Spleen (tissue), 11 donors: ENCODE measurements around the gene RRBP1. TPM values are rescaled to one million over a fixed set of nuclear protein-coding genes. Genes with fewer than 3 reads are reported as not detected.

Source experiments
- DNase-seq: peaks from one replicate; pipeline ENCODE4 v3.0.0-alpha.2; 2020
- H3K27ac ChIP-seq, 8 donors: fragments of 200-600 bp; sonication (generic) in 7 of 8; 1 replicate in 4 of 8; 2 replicates in 4 of 8; pipeline versions ENCODE4 v1.5.0 to v1.8.0; 2016 to 2021; ENCODE audit warnings: inconsistent platforms in 4 of 8, mild to moderate bottlenecking in 4 of 8, moderate library complexity in 1 of 8
- H3K27me3 ChIP-seq, 7 donors: fragments of 200-600 bp; sonication (generic) in 6 of 7; replicated peaks in 1 of 7; 1 replicate in 4 of 7; 2 replicates in 3 of 7; pipeline versions ENCODE4 v1.5.0 to v1.8.0; 2016 to 2021; ENCODE audit warnings: inconsistent platforms in 3 of 7, mild to moderate bottlenecking in 1 of 7
- H3K36me3 ChIP-seq, 6 donors: fragments of 200-600 bp; sonication (generic) in 5 of 6; 1 replicate in 4 of 6; 2 replicates in 2 of 6; pipeline versions ENCODE4 v1.5.0 to v1.8.0; 2016 to 2021; ENCODE audit warnings: inconsistent platforms in 2 of 6
- H3K4me1 ChIP-seq, 6 donors: fragments of 200-600 bp; sonication (generic) in 5 of 6; 1 replicate in 3 of 6; 2 replicates in 3 of 6; pipeline versions ENCODE4 v1.5.0 to v1.8.0; 2016 to 2021; ENCODE audit warnings: inconsistent platforms in 3 of 6
- H3K4me3 ChIP-seq, 8 donors: fragments of 200-600 bp; sonication (generic) in 7 of 8; 1 replicate in 4 of 8; 2 replicates in 4 of 8; pipeline versions ENCODE4 v1.5.0 to v1.8.0; 2016 to 2021; ENCODE audit warnings: inconsistent platforms in 4 of 8, mild to moderate bottlenecking in 4 of 8, moderate library complexity in 2 of 8
- H3K9me3 ChIP-seq, 8 donors: fragments of 200-600 bp; sonication (generic) in 7 of 8; 1 replicate in 4 of 8; 2 replicates in 4 of 8; pipeline versions ENCODE4 v1.5.0 to v1.8.0; 2016 to 2021; ENCODE audit warnings: inconsistent platforms in 4 of 8
- POLR2A ChIP-seq, 3 donors: fragments of 450-650 bp; IDR thresholded peaks; one replicate each; pipeline ENCODE4 v1.5.1; 2017; ENCODE audit warnings: antibody characterized with exemption in 3 of 3, mild to moderate bottlenecking in 1 of 3
- POLR2AphosphoS5 ChIP-seq, 3 donors: sonication (generic); formaldehyde crosslinking; IDR thresholded peaks; one replicate each; pipeline ENCODE4 v1.5.1; 2017; ENCODE audit warnings: antibody characterized with exemption in 3 of 3
- WGBS, 5 donors: extraction: QIAGEN DNeasy Blood & Tissue Kit in 3 of 5; methylation state at CpG; one replicate each; pipeline versions ENCODE4 v1.1.5 to v1.1.7; 2013 to 2018; 5-methylcytosine and 5-hydroxymethylcytosine counted together
- intact Hi-C: fragments of 100-400 bp; cut with DNase I; formaldehyde crosslinking; loops from one replicate; pipeline ENCODE4 v1.15.0; 2023; ENCODE audit warnings: low total_unique reads
- polyA plus RNA-seq, 3 donors: library from polyadenylated mRNA; stranded (reverse); fragments of 200-250 nt; gene quantifications; one replicate each; pipeline ENCODE4 v1.2.1, GENCODE V29; 2013
- total RNA-seq, 7 donors: library from RNA; depleted of rRNA in 3 of 7; stranded (reverse); fragments of >200 nt in 3 of 7; fragmentation: NEBNext Ultra II Directional in 4 of 7; extraction: Animal tissue kit (Norgen Biotek cat#: 25700) in 4 of 7; gene quantifications; one replicate each; pipeline versions ENCODE4 v1.1.0 to v1.2.1, GENCODE V29; 2016 to 2021
- TF ChIP-seq, protein P1 (sequence below), 11 experiments: fragments of 200-600 bp in 7 of 11; fragments of 450-650 bp in 4 of 11; sonication (generic) in 4 of 11; IDR thresholded peaks in 8 of 11; conservative IDR thresholded peaks in 3 of 11; 1 replicate in 7 of 11; 2 replicates in 4 of 11; pipeline versions ENCODE4 v1.4.0 to v1.8.0; 2016 to 2021; ENCODE audit warnings: antibody characterized with exemption in 11 of 11, inconsistent platforms in 4 of 11, mild to moderate bottlenecking in 1 of 11
- donor health status: healthy with polysubstance abuse.
- donor health status: DM: no; HTN: no; CAD: no; lungs with moderate emphysema.
- donor health status: DM: no; HTN: no; CAD: no.
- donor health status: Bipolar disorder and iron deficiency.
- donor health status: healthy.
- donor health status: DM: no; HTN: no; CAD: no.
- donor health status: DM: yes; HTN: yes; CAD: no.

The RRBP1 gene
- total and polyA plus RNA-seq, 10 donors = 17.0 to 164 (median 114) TPM

DNA sequence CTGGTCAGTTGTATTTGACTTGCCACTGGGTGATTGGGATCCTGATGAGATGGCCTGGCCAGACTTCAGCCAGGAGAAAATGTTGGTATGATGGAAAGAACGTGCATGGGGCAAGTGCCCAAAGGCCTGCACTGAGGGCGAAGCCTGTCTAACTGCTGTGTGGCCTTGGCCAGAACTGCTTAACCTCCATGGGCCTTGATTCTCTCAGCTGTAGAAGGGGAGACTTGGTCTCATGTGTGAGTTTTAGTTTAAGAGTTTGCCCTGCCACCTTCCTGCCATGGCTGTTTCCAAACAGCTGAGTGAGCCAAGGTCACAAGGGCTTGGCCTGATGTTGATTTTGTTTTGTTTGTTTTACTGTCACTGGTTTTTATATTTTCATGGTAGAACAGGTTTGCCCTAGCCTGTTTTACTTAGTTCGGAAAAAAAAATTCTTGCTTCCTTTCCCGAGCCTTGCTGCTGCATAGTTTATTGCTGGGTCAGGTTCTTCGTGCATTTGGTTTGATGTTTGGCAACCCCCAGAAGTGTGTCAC lies 76.8 kb downstream of the RRBP1 start:
- intact Hi-C loops = no loop called here
- no peaks in the 10 kb centered on the region for H3K9me3 ChIP-seq
- DNase-seq = no peak
- H3K4me3 ChIP-seq = no peak overlapping the region
- TF ChIP-seq POLR2AphosphoS5 (IDR thresholded peaks at IDR 0.05) (no peak), POLR2A (IDR thresholded peaks at IDR 0.05) (no peak)
- TF ChIP-seq, protein P1, sequence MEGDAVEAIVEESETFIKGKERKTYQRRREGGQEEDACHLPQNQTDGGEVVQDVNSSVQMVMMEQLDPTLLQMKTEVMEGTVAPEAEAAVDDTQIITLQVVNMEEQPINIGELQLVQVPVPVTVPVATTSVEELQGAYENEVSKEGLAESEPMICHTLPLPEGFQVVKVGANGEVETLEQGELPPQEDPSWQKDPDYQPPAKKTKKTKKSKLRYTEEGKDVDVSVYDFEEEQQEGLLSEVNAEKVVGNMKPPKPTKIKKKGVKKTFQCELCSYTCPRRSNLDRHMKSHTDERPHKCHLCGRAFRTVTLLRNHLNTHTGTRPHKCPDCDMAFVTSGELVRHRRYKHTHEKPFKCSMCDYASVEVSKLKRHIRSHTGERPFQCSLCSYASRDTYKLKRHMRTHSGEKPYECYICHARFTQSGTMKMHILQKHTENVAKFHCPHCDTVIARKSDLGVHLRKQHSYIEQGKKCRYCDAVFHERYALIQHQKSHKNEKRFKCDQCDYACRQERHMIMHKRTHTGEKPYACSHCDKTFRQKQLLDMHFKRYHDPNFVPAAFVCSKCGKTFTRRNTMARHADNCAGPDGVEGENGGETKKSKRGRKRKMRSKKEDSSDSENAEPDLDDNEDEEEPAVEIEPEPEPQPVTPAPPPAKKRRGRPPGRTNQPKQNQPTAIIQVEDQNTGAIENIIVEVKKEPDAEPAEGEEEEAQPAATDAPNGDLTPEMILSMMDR (IDR thresholded peaks at IDR 0.05 in 8 of 11, conservative IDR thresholded peaks at IDR 0.05 in 3 of 11) = no peak
- H3K4me1 ChIP-seq = peaks cover 0 to 9% (median 2%) of the 10 kb centered on the region in 6 donors
- peaks cover 0 to 86% (median 7%) of the 10 kb centered on the region in 6 donors for H3K36me3 ChIP-seq
- H3K27ac ChIP-seq = no peak overlapping the region
- no peaks in the 10 kb centered on the region for H3K27me3 ChIP-seq
- 80 to 90% (median 86%) methylated on average over 5 of the region's 5 CpGs for WGBS, 5 donors

DNA sequence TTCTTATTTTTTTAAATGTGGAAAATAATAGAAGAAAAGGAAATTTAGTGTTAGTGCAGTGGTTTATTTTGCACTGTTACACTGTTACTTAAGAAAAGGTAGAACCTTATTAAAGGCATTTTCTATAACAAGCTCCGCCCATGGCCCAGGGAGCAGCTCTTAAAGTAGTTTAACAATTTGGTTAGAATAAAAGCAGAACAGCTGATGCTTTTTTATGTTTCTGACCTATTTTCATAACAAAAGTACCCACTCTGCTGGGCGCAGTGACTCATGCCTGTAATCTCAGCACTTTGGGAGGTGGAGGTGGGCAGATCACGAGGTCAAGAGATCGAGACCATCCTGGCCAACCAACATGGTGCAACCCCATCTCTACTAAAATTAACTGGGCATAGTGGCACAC lies 79.5 kb downstream of the RRBP1 start:
- Histone ChIP-seq H3K4me3 (no peak overlapping the region), H3K27me3 (no peaks in the 10 kb centered on the region), H3K9me3 (no peaks in the 10 kb centered on the region), H3K4me1 (no peaks in the 10 kb centered on the region), H3K36me3 (peaks cover 0 to 65% (median 7%) of the 10 kb centered on the region in 6 donors), H3K27ac (no peak overlapping the region)
- intact Hi-C loops = no loop called here
- no peak for DNase-seq
- TF ChIP-seq, protein P1 (IDR thresholded peaks at IDR 0.05 in 8 of 11, conservative IDR thresholded peaks at IDR 0.05 in 3 of 11) = no peak
- TF ChIP-seq POLR2A (IDR thresholded peaks at IDR 0.05) (no peak), POLR2AphosphoS5 (IDR thresholded peaks at IDR 0.05) (no peak)
- 94 to 96% (median 96%) methylated on average over 4 of the region's 4 CpGs for WGBS, 5 donors

DNA sequence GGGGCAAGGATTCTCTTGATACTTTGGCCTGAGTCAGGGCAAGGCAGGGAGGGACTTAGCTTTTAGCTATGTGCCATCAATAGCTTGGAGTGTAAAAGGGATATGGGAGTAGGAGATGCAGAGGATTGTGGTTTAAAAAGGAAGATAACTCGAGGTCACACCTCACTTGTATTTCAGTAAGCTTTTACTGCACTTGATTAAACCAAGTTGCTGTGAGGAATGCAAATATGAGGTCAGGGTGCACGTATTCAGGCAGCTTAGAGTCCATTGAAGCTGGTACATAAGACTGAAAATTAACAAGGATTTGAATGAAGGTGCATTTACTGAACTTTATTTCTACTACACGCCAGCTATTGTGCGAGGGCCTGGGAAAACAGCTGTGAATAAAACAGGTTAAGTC lies 80.1 kb downstream of the RRBP1 start:
- intact Hi-C loops = no loop called here
- WGBS, 5 donors = 72 to 76% (median 74%) methylated on average over 4 of the region's 4 CpGs
- Histone ChIP-seq H3K36me3 (peaks cover 0 to 60% (median 7%) of the 10 kb centered on the region in 6 donors), H3K27me3 (no peaks in the 10 kb centered on the region), H3K4me3 (no peak overlapping the region), H3K9me3 (no peaks in the 10 kb centered on the region), H3K4me1 (no peaks in the 10 kb centered on the region), H3K27ac (no peak overlapping the region)
- no peak for DNase-seq
- no peak for TF ChIP-seq POLR2A (IDR thresholded peaks at IDR 0.05)
- TF ChIP-seq, protein P1 (IDR thresholded peaks at IDR 0.05 in 8 of 11, conservative IDR thresholded peaks at IDR 0.05 in 3 of 11) = no peak
- TF ChIP-seq POLR2AphosphoS5 (IDR thresholded peaks at IDR 0.05) = no peak

DNA sequence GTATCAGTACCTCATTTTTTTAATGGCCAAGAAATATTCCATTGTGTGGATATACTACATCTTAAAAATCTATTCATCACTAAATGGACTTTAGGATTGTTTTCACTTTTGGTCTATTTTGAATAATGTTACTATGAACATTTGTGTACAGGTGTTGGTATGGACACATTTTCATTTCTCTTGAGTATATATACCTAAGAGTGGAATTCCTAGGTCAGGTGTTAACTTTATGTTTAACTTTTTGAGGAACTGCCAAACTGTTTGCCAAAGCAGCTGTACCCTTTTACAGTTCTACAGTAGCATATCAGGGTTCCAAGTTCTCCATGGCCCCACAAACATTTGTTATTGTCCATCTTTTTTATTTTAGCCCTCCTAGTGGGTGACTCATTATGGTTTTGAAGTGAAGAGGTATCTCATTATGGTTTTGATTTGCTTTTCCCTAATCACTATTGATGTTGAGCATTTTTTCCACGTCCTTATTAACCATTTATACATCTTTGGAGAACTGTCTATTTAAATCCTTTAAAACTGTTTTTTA lies 84.0 kb downstream of the RRBP1 start:
- TF ChIP-seq POLR2AphosphoS5 (IDR thresholded peaks at IDR 0.05) (no peak), POLR2A (IDR thresholded peaks at IDR 0.05) (no peak)
- TF ChIP-seq, protein P1 (IDR thresholded peaks at IDR 0.05 in 8 of 11, conservative IDR thresholded peaks at IDR 0.05 in 3 of 11) = no peak
- no peak overlapping the region for H3K4me3 ChIP-seq
- H3K27me3 ChIP-seq = no peaks in the 10 kb centered on the region
- DNase-seq = no peak
- peaks cover 0 to 25% (median 0%) of the 10 kb centered on the region in 6 donors for H3K36me3 ChIP-seq
- intact Hi-C loops = no loop called here
- peaks cover 0 to 17% (median 5%) of the 10 kb centered on the region in 6 donors for H3K4me1 ChIP-seq
- 93 to 98% (median 94%) methylated on average over 1 of the region's 1 CpG for WGBS, 5 donors
- no peak overlapping the region for H3K27ac ChIP-seq
- no peaks in the 10 kb centered on the region for H3K9me3 ChIP-seq
